Epidermal melanocyte (primary cell): ENCODE data around the gene FUT3.
A peak's percentile ranks its signal among the peaks of the same experiment; 100 is the strongest.
"Not testable (repeated sequence)": the region's sequence is repeated elsewhere in the genome, so short reads cannot be mapped to it uniquely, and the experiment has no call there.

Source experiments
- DNase-seq: peaks from one replicate; pipeline ENCODE4 v3.0.0; 2011; ENCODE audit warnings: low spot score; ENCODE audit not compliant: insufficient read length

The FUT3 gene

GRCh38 chr19:5882421-5882968 lies 31.2 kb upstream of the FUT3 start:
- DNase-seq: no peak

GRCh38 chr19:5881543-5882299 lies 30.5 kb upstream of the FUT3 start:
- no peak for DNase-seq

GRCh38 chr19:5880604-5881078 lies 29.4 kb upstream of the FUT3 start:
- DNase-seq: no peak

DNA sequence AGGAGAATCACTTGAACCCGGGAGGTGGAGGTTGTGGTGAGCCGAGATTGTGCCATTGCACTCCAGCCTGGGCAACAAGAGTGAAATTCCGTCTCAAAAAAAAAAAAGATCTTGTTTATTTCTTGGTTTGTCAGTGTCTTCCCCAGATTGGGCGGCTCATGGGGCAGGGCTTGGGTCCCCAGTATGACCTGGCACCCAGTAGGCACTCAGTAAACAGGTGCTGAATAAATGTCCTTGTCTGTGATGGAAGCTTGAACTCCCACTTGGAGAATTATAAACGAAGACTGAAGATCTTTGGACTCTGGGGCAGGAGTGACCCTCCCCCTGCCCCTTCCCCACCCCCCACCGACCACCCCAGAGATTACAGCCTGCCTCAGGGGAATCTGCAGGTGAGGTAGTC lies 28.9 kb upstream of the FUT3 start:
- DNase-seq: no peak

DNA sequence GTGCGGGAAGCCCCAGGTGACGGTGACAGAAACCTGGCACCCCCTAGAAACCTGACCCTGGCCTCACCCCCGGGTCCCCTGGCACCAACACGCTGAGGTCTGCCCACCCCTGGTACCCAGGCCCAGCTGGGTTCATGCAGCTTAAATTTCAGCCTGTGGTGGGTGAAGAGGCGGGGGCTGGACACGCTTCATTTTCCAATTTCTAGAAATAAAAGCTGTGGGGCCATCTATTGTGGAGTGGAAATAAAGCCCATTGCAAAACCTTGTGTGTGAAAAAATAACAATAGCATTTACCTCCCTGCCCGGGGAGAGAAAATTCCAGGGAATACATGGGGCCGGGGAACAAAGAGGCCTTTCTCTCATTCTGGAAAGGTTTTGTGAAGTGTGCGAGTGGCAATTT lies 26.6 kb upstream of the FUT3 start:
- no peak for DNase-seq

DNA sequence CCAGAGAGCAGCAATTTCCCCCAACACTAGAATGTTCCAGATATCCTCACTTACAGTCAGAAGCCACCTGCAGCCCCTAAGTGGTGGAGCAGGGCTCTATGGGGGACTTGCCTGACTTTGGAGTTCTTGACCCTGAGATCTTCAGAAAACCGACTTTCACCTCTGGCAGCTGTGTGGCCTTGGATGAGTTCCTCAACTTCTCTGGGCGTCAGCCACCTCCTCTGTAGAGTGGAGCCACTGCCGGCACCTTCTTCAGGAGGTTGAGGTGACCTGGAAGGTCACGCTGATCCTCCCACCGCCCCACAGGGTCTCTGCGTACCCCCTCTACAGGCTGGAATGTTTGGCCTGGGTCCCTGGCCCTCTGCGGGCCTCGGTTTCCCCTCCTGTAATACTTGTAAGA lies 26.2 kb upstream of the FUT3 start:
- no peak for DNase-seq

DNA sequence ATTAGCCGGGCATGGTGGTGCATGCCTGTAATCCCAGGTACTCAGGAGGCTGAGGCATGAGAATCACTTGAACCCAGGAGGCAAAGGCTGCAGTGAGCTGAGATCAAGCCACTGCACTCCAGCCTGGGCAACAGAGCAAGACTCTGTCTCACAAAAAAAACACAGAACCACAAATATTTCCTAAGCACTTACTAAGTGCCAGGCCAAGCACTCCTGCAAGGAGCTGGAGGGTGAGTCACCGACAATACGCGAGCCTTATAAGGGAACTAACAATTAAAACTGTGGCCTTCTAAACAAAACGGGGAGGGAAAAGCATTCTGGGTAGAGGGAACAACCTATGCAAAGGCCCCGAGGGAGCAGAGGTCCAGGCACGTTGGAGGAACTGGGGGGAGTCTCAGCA lies 23.2 kb upstream of the FUT3 start:
- DNase-seq: not testable (repeated sequence)

- no peak for DNase-seq
Observed at GRCh38 chr19:5873617-5874199, 22.5 kb upstream of the FUT3 start.

- no peak for DNase-seq
Observed at GRCh38 chr19:5870986-5871394, 19.7 kb upstream of the FUT3 start.

DNA sequence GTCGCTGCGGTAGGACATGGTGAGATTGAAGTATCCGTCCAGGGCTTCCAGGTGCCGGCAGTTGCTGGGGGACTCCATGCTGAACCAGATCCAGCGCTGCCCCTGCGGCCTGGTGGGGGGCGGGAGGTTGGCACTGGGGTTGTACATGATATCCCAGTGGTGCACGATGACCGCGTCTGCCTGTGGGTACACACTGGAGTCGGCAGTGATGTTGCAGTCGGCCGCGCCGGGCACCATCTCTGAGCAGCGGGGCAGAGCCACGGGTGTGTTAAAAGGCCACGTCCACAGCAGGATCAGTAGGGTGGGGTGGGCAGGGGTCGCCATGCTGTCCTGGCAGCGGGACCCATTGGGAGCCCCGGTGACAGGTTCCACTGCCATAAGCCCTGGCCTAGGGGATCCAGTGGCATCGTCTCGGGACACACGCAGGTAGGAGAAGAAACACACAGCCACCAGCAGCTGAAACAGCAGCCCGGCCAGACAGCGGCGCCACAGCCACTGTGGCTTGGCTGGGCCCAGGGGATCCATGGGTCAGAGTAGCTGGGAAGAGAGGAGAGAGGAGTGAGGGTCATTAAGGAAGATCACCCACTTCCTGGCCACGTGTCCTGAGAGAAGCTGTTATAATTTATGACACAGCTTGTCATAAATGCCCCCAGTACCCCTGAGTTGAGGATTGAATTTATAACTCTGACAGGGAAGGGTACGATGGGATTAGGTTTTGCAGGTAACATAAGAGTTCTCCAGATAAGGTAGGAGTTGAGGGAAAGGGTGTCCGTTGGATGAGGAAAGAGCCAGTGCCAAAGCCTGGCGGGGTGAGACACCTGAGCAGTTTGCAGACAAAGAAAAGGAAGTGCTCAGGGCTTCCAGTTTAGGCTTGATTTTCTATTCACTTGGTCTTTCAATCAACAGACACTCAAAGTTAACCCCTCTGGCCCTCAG lies 16.2 kb upstream of the FUT3 start:
- no peak for DNase-seq

GRCh38 chr19:5865772-5866171 lies 14.5 kb upstream of the FUT3 start:
- no peak for DNase-seq

DNA sequence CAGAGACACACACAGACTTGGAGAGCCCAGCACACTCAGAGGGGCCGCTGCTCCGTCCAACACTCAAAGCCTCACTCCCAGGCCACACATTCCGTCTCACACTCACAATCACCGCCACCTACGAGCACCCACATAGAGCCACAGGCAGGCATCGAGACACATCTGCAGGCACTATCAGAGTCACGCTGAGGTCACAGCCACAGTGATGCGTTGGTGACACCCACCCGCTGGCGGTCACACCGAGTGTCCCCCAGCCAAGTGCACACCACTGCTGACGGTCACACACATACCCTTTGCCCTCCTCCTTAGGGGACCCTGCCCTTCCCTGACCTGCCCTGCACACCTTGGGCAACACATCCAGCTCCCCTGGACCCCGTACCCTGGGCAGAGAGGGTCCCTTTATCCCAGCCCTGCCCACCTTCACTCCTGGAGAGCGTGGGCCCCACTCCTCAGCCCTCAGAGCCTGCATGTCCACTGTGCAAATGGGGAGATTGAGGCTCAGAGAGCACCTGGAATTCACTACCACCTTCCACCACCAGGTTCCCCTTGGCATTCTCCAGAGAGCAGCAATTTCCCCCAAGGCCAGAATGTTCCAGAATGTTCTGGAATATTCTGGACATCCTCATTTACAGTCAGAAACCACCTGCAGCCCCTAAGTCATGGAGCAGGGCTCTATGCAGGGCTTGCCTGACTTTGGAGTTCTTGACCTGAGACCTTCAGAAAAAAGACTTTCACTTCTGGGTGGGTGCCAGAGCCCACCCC lies 13.7 kb upstream of the FUT3 start:
- no peak for DNase-seq

GRCh38 chr19:5864013-5864720 lies 12.9 kb upstream of the FUT3 start:
- no peak for DNase-seq

GRCh38 chr19:5863030-5863665 lies 11.9 kb upstream of the FUT3 start:
- no peak for DNase-seq

DNA sequence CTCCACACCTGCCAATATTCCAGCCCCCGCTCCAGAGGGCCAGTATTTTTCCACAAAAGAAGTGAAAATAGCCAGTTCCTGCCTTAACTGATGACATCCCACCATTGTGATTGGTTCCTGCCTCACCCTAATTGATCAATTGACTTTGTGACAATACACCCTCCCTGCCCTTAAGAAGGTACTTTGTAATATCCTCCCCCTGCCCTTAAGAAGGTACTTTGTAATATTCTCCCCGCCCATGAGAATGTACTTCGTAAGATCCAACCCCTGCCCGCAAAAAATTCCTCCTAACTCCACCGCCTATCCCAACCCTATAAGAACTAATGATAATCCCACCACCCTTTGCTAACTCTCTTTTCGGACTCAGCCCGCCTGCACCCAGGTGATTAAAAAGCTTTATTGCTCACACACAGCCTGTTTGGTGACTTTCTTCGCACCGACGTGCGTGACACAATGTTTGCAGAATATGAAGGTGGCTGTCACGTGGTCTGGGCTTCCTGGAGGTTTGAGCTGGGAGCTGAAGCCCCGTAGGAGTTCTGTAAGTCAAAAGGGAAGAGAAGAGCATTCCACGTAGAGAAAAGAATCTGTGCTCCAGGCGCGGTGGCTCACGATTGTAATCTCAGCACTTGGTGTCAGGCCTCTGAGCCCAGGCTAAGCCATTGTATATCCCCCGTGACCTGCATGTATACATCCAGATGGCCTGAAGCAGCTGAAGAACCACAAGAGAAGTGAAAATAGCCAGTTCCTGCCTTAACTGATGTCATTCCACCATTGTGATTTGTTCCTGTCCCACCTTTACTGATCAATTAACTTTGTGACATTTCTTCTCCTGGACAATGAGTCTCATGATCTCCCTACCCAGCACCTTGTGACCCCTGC lies 6.2 kb upstream of the FUT3 start:
- no peak for DNase-seq

- peak; percentile 2 for DNase-seq
Observed at GRCh38 chr19:5855151-5855550, 3.9 kb upstream of the FUT3 start.

DNA sequence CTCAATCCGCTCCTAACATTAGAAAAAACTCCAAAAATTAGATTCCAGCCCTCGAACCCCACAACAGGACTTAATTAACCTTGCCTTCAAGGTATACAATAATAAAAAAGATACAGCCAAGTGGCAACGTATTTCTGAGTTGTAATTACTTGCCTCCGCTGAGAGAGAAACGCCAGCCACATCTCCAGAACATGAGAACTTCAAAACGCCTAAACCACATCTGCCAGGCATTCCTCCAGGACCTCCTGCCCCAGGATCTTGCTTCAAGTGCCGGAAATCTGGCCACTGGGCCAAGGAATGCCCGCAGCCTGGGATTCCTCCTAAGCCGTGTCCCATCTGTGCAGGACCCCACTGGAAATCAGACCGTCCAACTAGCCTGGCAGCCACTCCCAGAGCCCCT lies 2.9 kb upstream of the FUT3 start:
- DNase-seq: not testable (repeated sequence)

GRCh38 chr19:5850743-5851293 lies 431 bp downstream of the FUT3 start:
- peak; percentile 10 for DNase-seq

- DNase-seq: no peak
Observed at GRCh38 chr19:5850189-5850588, 1.1 kb downstream of the FUT3 start.
